ENCODE measurements around the gene ZNF615.
A peak's percentile ranks its signal among the peaks of the same experiment; 100 is the strongest.
"Not testable (repeated sequence)": the region's sequence is repeated elsewhere in the genome, so short reads cannot be mapped to it uniquely, and the experiment has no call there.

ZNF615 gene

GRCh38 chr19:52034051-52034728 is 26.2 kb upstream of the ZNF615 start:
- Histone ChIP-seq H3K27ac (replicated peaks) (no peak overlapping the region), H3K4me3 (replicated peaks; ENCODE audit: insufficient read depth, low read length) (no peak overlapping the region), H3K27me3 (ENCODE audit: insufficient read depth, poor library complexity, severe bottlenecking) (no peaks in the 10 kb centered on the region)
- TF ChIP-seq GABPA (IDR thresholded peaks at IDR 0.05; ENCODE audit: low read depth) (no peak), CTCF (IDR thresholded peaks at IDR 0.05; ENCODE audit: insufficient read depth, low read length) (no peak), SPI1 (IDR thresholded peaks at IDR 0.05; ENCODE audit: borderline replicate concordance, low read depth) (no peak), REST (IDR thresholded peaks at IDR 0.05; ENCODE audit: insufficient replicate concordance, low read depth) (no peak), POLR2AphosphoS5 (IDR thresholded peaks at IDR 0.05; ENCODE audit: low read depth) (no peak)
- DNase-seq (ENCODE audit: low read depth in 1 of 2, low spot score in 1 of 2) = no peak

GRCh38 chr19:52028780-52029123 is 20.7 kb upstream of the ZNF615 start:
- TF ChIP-seq SPI1 (IDR thresholded peaks at IDR 0.05; ENCODE audit: borderline replicate concordance, low read depth) (no peak), POLR2AphosphoS5 (IDR thresholded peaks at IDR 0.05; ENCODE audit: low read depth) (no peak), CTCF (IDR thresholded peaks at IDR 0.05; ENCODE audit: insufficient read depth, low read length) (no peak)
- no peaks in the 10 kb centered on the region for H3K27me3 ChIP-seq (ENCODE audit: insufficient read depth, poor library complexity, severe bottlenecking)
- no peak for DNase-seq (ENCODE audit: low read depth in 1 of 2, low spot score in 1 of 2)
- H3K27ac ChIP-seq (replicated peaks) = peak overlapping the region; percentile 91
- peak overlapping the region; percentile 59 for H3K4me3 ChIP-seq (replicated peaks; ENCODE audit: insufficient read depth, low read length)

- no peaks in the 10 kb centered on the region for H3K27me3 ChIP-seq (ENCODE audit: insufficient read depth, poor library complexity, severe bottlenecking)
- peak; percentile 80 to 89 for DNase-seq (ENCODE audit: low read depth in 1 of 2, low spot score in 1 of 2)
- H3K4me3 ChIP-seq (replicated peaks; ENCODE audit: insufficient read depth, low read length) = peak within 1 kb of the TSS; percentile 59
- no peak for TF ChIP-seq SPI1 (IDR thresholded peaks at IDR 0.05; ENCODE audit: borderline replicate concordance, low read depth)
- TF ChIP-seq CTCF (IDR thresholded peaks at IDR 0.05; ENCODE audit: insufficient read depth, low read length) = no peak
- no peak for TF ChIP-seq GABPA (IDR thresholded peaks at IDR 0.05; ENCODE audit: low read depth)
- peak; percentile 26 for TF ChIP-seq REST (IDR thresholded peaks at IDR 0.05; ENCODE audit: insufficient replicate concordance, low read depth)
- TF ChIP-seq POLR2AphosphoS5 (IDR thresholded peaks at IDR 0.05; ENCODE audit: low read depth) = peak; percentile 90
- peak within 1 kb of the TSS; percentile 91 for H3K27ac ChIP-seq (replicated peaks)
These were observed 20.2 kb upstream of the ZNF615 start, which contains the start of gene ZNF614 for GRCh38 chr19:52028027-52028779. ZNF614 (minus strand) TSS chr19:52028379; CDS start chr19:52025745, 2,634 bp downstream.

- H3K27me3 ChIP-seq (ENCODE audit: insufficient read depth, poor library complexity, severe bottlenecking); DNase-seq (ENCODE audit: low read depth in 1 of 2, low spot score in 1 of 2); H3K27ac ChIP-seq (replicated peaks); H3K4me3 ChIP-seq (replicated peaks; ENCODE audit: insufficient read depth, low read length): not testable (repeated sequence)
These were observed 18.4 kb upstream of the ZNF615 start for GRCh38 chr19:52026255-52026990.

- not testable (repeated sequence) for H3K27me3 ChIP-seq (ENCODE audit: insufficient read depth, poor library complexity, severe bottlenecking); H3K4me3 ChIP-seq (replicated peaks; ENCODE audit: insufficient read depth, low read length); H3K27ac ChIP-seq (replicated peaks); DNase-seq (ENCODE audit: low read depth in 1 of 2, low spot score in 1 of 2)
These were observed 16.5 kb upstream of the ZNF615 start for GRCh38 chr19:52024478-52024877.

Measured in HL-60 (cell line).